Measurements from ENCODE around the gene CD300LF.

Gene CD300LF

DNA sequence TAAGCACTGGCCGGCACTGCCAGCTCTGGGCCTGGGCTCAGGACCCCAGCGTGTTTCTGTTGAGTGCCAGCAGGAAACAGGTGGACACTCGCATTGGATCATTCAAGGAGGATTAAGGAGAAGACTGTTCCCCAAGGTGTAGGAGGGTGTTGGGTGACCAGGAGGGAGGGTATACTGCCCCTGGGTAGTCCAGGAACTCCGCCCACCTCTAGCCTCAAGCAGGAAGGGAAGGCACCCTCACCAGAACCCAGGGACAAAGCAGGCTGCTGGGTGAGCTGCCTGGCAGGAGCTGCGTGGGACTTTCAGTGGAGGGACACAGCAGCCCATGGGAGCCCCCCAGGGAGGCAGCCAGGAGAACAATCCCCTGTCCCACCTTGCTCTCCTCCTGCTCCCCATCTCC lies 16.6 kb upstream of the CD300LF start:
- no peak for DNase-seq

DNA sequence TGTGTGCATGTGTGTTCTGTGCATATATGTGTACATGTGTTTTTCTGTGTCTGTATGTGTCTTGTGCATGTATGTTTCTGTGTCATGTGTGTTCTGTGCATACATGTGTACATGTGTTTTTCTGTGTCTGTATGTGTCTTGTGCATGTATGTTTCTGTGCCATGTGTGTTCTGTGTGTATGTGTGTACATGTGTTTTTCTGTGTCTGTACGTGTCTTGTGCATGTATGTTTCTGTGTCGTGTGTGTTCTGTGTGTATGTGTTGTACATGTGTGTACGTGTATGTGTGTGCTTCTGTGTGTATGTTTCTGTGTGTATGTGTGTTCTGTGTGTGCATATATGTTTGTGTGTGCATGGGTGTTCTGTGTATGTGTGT lies 16.0 kb upstream of the CD300LF start:
- DNase-seq = no peak

DNA sequence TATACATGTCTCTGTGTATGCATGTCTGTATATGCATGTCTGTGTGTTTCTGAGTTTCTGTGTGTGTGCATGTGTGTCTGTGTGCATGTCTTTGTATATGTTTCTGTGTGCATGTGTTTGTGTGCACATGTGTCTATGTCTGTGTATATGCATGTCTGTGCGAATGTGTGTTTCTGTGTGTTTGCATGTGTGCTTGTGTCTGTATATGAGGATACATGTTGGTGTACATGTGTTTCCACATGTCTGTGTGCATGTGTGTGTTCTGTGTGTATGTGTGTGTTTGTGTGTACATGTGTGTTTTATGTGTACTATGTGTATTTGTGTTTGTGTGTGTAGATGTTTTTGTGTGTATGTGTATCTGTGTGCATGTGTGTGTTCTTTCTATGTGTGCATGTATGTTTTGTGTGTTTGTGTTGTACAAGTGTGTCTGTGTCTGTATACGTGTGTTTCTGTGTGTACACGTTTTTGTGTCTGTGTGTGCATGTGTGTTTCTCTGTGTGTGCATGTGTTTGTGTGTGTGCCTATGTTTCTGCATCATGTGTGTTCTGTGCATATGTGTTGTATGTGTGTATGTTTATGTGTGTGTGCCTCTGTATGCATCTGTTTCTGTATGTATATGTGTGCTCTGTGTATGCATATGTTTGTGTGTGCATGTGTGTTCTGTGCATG lies 15.4 kb upstream of the CD300LF start:
- no peak for DNase-seq

DNA sequence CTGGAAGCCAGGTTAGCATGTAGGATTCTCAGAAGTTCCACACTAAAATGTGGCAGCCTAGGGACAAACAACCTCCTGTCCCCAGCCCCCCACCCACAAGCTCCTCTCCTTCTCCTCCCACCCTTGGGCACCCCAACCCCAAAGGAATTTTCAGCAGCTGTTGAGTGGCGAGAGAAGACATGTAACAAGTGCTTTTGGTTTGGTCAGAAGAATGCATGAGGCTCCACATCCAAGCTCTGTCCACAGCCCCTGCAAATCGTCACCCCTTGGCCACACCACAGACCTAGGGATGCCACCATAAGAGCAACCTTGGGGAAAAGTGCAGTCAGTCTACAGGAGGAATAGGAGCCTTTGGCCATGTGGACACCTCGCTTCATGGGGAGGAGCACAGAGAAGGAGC lies 12.4 kb upstream of the CD300LF start:
- no peak for DNase-seq

DNA sequence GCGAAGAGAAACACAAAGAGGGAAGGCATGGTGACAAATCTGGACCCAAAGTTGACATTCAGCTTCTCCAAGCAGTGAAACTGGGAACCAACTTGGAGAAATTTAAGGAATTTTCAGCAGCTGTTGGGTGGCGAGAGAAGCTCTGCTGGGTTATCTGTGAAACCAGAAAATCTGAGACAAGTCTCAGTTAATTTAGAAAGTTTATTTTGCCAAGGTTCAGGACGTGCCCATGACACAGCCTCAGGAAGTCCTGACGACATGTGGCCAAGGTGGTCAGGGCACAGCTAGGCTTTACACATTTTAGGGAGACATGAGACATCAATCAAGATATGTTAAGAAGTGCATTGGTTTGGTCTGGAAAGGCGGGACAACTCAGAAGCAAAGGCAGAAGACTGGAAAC lies 11.2 kb upstream of the CD300LF start:
- no peak for DNase-seq

DNA sequence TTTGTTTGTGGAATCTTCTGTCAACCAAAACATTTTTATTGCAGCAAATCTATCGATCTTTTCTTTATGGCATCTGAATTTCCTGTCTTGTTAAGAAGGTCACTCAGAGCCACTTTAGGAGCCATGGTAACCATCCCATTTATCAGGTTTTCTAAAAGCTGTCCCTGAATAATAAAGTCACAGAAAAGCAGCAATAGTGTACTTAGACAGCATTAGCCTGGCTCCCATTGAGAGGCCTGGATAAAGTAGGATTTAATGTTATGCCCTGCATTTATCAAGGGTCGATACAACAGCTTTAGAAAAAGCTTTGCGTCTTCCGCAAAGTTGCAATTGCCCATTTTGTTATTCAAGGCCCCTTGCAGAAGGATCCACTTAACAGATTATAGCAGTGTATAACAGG lies 10.1 kb upstream of the CD300LF start:
- DNase-seq = no peak

DNA sequence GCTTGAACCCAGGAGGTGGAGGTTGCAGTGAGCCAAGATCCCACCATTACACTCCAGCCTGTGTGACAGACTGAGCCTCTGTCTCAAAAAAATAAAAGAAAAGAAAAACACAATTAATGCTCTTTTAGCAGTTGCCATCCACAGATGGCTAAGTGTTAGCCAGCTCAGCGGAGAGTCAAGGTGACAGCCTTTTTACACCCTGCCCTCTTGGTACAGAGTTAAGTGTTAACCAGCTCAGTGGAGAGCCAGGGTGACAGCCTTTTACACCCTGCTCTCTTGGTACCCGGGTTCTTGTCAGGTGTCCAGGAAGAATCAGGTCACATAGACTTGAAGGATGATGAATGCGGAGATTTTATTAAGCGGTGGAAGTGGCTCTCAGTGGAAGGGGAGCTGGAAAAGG lies 7.8 kb upstream of the CD300LF start:
- DNase-seq = no peak

DNA sequence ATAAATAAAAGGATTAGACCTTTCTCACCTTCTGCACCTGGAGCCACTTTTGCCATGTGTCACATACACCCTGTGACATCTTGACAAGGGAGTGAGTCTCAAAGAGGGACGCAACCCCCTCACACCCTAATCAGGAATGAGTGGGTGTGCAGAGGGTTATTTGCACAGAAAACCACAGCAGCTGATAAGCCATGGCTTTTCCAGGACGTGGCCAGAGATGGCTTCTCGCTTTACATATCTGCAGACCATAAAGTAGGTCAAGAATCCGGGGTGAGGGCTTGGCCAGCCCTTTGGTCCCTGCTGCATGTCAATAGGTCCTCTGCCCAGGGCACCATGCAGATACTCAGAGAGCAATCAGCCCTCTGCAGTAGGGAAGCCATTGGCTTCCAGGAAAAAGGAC lies 2.4 kb upstream of the CD300LF start:
- no peak for DNase-seq

DNA sequence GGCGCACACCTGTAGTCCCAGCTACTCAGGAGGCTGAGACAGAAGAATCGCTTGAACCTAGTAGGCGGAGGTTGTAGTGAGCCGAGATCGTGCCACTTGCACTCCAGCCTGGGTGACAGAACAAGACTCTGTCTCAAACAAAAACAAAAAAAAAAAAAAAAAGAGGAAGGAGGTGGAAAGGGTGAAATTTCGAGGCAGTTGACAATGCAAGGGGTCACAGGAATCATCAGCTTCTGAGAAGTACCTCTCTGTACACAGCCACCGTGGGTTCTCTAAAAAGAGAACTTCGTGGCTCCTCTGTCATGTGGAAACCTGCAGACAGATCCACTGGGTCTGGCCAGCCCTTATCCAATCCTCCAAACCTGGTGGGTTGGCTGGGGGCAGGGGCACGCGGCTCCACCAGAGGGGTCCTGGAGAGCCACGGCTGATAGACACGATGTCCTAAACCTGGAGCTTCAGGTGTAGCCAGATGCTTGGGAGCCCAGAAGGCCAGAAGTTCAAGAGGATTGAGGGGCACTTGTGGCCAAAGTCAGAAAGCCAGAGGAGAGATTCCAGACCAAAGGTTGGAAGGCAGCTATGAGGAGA lies 540 bp upstream of the CD300LF start:
- no peak for DNase-seq

DNA sequence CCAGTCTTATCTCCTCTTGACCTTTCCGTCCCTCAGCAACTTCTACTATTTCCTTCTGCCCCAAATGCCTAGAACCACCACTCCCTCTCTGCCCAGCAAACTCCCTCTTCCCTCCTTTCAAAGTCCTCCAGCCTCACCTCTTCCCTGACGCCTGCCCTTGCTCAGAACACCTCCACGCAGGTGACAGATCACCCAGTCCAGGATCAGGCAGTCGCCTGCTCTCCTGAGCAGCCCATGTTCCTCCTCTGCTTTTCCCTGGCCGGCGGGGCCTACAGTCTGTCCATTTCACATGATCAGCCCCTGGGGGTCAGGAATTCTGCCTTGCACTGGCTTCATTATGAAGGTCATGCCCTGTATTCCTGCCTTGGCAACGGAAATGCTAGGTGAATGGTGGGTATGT lies 422 bp downstream of the CD300LF start:
- DNase-seq = no peak

DNA sequence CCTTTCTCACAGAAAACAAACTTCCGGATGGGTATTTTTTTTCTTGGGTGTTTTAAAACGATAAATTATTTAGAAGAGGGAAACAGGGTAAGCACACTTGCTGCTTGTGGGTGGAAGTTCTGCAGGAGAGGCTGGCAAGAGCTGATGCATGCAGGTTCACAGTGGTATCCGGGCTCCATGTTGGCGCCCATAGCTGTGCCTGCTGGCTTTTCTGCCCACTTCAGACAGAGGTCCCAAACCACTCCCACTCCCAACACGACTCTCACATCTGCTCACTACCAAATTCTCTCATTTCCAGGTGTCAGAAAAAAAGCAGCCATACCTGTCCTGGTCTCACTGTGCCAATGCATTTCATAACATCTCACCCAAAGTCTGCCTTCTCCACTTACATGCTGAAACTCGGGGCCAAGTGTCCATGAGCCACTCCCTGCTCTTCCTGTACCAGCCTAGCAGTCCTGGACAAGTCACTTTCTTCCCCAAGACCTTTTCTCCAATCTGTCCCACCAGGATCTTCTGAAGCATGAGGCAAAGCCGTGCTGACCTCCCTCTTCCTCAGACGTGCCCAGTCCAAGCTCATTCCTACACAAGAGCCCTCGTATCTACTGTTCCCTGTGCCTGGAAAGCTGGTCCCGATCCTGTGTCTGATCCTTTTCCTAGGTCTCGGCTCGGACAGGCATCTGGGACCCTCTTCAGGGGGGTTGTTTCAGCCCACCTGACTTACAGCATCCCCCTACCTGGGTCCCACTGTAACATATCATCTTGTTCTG lies 1.5 kb downstream of the CD300LF start:
- no peak for DNase-seq

DNA sequence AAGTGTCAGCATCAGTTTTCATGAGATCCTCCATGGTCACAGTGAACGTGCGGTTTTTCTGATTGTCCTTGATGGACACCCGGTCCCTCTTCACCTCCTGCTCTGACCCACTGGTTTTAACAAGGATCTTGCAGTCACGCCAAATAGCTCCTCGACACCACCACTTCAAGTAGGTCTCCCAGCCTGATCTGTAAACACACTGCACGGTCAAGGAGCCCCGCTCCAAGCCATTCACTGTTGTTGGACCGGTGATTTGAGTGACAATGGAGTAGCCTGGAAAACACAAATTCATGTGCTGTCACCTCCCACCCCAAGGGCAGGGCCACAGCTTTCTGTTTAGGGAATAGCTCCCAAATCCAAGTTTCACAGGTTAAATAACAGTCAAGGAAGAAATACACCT lies 8.2 kb downstream of the CD300LF start:
- no peak for DNase-seq

DNA sequence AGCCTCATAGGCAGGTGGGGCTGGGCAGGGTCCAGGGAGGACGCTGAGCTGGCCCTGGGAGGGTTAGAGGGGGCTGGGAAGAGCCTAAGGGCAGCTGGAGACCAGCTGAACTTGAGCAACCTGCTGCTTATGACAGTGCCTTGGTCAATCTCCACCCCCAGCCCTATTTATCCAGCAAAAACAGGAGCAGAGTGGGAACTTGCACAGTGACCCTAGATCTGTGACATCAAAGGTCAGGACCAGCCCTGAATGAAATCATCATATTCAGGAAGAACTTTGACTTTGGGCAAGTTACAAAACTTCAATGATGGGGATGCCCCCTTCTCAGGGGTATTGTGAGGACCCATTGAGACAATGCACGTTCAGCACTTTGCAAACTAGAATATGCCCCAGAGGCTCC lies 9.4 kb downstream of the CD300LF start:
- DNase-seq = no peak

DNA sequence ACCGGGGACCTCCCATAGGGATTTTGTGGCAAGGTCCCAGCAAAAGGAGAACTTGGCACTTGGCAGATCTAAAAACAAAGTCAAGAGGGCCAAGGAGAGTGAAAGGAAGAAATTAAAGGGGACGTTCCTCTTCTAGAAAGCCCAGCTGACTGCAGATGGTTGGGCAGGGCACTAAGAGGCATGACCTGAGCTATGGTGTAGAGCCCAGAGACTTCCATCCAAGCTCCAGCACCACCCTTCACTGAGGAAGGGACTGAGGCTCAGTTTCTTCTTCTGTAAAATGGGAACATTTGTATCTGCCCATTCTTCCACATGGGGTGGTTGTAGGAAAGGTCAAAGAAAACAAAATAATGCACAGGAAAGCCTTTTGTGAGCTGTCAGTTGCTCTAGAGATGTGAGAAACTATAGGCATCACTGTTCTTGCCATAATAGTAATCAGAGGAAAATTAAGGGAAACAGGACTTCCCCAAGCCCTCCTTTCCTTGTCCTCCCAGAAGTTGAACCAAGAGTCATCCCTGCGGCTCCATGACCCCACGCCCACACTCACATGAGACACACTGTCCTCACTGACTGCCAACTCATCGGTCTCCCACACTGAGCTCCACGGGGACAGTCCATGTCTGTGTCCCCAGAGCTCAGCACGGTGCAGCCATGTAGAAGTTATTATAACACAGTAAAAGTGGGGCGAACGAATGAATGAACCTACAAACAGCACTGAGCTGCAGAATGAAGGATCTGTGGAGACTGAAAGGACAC lies 10.4 kb downstream of the CD300LF start:
- DNase-seq = no peak

DNA sequence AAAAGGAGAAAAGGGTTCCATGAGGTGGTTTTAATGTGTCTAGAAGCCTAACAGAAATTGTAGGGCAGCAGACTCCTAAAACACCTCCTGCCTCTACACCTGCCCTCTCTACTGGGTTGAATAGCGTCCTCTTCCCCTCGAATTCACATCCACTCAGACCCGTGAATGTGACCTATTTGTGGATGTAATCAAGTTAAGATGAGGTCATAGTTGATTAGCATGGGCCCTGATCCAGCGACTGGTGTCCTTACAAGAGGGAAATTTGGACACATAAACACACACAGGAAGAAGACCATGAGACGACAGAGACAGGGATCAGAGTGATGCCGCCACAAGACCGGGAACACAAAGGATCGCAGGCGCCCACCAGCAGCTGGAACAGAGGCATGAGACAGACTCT lies 13.5 kb downstream of the CD300LF start:
- no peak for DNase-seq

DNA sequence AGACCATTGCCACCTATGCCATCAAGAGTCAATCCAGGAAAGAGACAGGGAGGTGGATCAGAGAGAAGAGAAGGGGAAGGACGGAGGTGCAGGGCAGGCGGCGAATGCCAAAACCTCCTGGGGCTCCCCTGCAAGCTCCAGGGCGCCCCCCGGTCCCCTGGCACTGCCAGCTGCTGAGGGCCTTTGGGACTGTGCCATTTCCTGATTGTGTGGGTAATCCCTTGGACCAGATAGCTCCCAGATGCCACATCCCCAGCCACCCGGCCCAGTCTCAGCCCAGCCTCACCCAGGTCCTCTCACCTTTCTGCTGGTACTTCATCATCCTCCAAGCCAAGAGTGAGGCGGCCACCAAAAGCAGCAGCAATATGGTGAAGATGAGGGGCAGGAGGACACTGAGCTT lies 14.7 kb downstream of the CD300LF start:
- DNase-seq = no peak

DNA sequence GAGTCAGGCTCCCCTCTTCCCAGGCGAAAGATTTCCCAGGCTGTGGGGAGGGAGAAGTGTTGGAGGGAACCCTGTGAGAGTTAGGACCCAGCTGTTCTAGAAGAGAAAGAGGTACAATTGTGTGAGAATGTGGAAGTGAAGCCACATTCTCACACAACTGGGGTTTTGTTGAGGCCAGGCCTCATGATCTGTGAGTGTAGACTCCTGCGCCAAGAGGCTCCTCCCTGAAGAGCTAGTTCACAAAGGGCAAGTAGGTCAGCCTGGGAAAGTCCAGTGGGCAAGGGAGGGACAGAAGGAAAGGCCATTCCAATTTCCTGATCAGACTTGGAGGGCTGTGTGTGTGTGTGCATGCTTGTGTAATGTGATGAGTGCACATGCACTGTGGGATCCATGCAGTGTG lies 15.2 kb downstream of the CD300LF start:
- no peak for DNase-seq

DNA sequence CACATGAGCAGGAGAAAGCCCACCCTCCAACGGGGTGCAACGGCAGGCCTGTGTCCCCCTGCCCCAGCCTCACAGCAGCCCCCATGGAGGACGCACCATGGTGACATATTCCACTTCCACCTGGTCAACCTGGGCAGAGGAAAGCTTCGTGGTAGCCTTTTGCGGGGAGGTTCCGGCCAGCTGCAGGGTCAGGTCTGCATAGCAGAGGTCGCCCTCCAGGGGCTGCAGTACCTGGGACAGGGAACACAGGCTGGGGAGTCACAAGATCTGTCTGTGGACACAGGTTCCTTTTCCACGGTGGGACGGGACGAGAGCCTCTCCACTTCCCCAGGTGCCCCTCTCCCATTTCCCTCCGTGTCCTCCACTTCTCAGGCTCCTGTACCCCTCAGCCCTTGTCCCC lies 17.1 kb downstream of the CD300LF start:
- DNase-seq = no peak

DNA sequence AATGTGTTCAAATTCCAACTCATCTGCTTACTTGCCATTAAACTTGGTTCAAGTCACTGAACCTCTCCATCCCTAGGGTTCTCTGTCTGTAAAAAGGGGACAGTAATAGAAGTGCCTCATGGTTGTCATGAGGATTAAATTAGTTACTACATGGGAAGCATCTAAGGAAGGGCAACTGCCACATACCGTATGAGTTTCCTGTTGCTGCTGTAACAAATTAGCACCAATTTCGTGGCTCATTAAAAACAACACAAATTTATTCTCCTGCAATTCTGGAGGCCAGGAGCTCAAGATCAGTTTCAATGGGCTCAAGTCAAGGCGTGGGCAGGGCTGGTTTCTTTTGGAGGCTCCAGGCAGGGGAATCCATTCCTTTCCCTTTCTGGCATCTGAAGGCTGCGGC lies 18.6 kb downstream of the CD300LF start:
- no peak for DNase-seq

DNA sequence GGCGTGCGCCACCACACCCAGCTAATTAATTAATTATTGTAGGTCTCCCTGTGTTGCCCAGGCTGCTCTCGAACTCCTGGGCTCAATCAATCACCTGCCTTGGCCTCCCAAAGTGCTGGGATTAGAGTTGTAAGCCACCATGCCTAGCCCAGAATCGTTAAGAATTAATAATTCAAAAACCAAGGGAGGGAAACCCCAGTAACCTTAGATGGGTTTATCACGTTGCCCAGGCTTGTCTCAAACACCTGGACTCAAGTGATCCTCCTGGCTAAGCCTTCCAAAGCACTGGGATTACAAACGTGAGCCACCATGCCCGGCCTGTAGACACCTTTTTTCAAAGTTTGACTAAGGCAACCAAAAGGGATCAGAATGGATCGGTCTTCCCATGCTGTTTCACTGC lies 21.6 kb downstream of the CD300LF start:
- no peak for DNase-seq

DNA sequence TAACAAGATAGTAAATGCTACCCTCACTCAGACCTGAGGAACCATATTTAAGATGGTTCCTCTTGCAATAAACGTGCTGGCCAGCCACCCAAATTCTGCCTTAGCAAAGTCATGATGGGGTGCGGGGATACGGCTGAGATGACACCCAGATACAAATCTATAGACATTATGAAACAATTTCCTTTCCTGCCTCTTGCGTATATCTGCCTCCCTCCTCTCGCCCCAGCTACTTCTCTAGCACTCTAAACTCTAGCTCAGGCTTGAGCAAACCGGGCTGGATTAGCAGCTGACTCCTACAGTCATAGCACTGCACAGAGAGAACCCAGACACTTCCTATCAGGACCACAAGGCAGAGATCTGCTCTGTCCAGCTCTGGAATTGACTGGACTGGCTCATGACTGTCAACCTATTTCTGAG lies 22.3 kb downstream of the CD300LF start:
- no peak for DNase-seq

DNA sequence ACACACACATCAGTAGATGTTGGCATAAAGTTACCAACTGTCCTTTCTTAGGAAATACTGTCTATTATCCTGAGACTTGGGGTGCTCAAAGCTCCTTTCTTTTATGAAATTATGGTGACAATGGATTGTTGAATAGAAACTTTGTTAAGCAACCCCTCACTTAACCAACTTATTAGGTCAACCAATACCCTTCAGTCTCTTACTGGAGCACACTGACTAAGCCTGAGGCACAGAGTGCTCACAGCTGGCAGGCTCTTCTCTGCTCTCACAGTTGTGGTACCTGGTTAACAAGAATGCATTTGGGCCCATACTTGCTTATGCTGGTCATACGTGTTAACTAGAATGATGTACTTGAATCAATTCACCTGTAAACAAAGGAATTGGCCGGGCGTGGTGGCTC lies 24.8 kb downstream of the CD300LF start:
- no peak for DNase-seq

DNA sequence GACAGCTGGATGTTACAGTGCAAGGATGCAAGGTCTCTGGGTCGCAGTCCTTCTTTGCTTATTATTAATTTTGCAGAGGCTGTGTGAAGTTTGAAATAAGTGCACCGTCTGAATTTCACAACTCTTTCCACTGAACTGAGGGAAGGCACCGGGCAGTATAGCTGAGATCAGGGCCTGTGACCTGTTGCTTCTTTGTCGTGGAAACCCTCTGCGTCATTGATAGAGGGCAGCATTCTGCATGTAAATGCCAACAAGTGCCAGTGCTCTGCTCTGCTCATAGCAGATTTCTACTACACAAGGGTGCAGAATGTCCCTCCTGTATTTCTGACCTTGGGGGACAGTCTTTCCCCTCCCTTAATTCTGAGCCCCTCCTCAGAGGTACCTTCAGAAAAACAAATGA lies 26.0 kb downstream of the CD300LF start:
- DNase-seq = no peak
